Esophagus squamous epithelium (tissue), 5 donors: Measurements from ENCODE around the gene SFMBT2. TPM values are rescaled to one million over a fixed set of nuclear protein-coding genes. Genes with fewer than 3 reads are reported as not detected.

ENCODE experiments used
- DNase-seq: peaks from one replicate; lab custom pipeline; 2025; lab: John Stamatoyannopoulos, UW
- H3K27ac ChIP-seq, 4 donors: fragments of 200-600 bp; sonication (generic); one replicate each; pipeline ENCODE4 v1.5.1; 2016 to 2019; ENCODE audit warnings: mild to moderate bottlenecking in 1 of 4
- H3K27me3 ChIP-seq, 4 donors: fragments of 200-600 bp; sonication (generic); 1 replicate in 3 of 4; 2 replicates in 1 of 4; pipeline versions ENCODE4 v1.5.1 to v1.6.0; 2017 to 2021; ENCODE audit warnings: antibody characterized with exemption in 1 of 4
- H3K36me3 ChIP-seq, 3 donors: fragments of 200-600 bp; sonication (generic); one replicate each; pipeline ENCODE4 v1.5.1; 2016 to 2019
- H3K4me1 ChIP-seq, 3 donors: fragments of 200-600 bp; sonication (generic); one replicate each; pipeline ENCODE4 v1.5.1; 2017 to 2019
- H3K4me3 ChIP-seq, 4 donors: fragments of 200-600 bp; sonication (generic); 1 replicate in 3 of 4; 2 replicates in 1 of 4; pipeline ENCODE4 v1.5.1; 2016 to 2019; ENCODE audit warnings: mild to moderate bottlenecking in 2 of 4, moderate library complexity in 1 of 4
- H3K9me3 ChIP-seq, 3 donors: fragments of 200-600 bp; sonication (generic); one replicate each; pipeline ENCODE4 v1.5.1; 2016 to 2019
- CTCF ChIP-seq, 6 experiments: fragments of 450-650 bp in 4 of 6; fragments of 200-600 bp in 2 of 6; sonication (generic) in 2 of 6; IDR thresholded peaks; one replicate each; pipeline ENCODE4 v1.5.1; 2016 to 2019; ENCODE audit warnings: antibody characterized with exemption in 6 of 6, mild to moderate bottlenecking in 4 of 6, moderate library complexity in 4 of 6
- POLR2A ChIP-seq, 4 donors: fragments of 450-650 bp; IDR thresholded peaks; one replicate each; pipeline ENCODE4 v1.6.1; 2017; ENCODE audit warnings: antibody characterized with exemption in 4 of 4, mild to moderate bottlenecking in 4 of 4, moderate library complexity in 3 of 4
- WGBS, 2 donors: methylation state at CpG; one replicate each; pipeline ENCODE4 v1.1.5; 2018; 5-methylcytosine and 5-hydroxymethylcytosine counted together
- intact Hi-C: fragments of 100-400 bp; cut with DNase I; formaldehyde crosslinking; loops from one replicate; pipeline ENCODE4 v1.15.0; 2022
- total RNA-seq, 4 donors: library from RNA; depleted of rRNA; stranded (reverse); fragments of >200 nt; gene quantifications; one replicate each; pipeline ENCODE4 v1.1.0, GENCODE V29; 2016
- donor health status: DM: yes; HTN: yes; CAD: no.

SFMBT2 gene
- total RNA-seq, 4 donors from 2014 or later = 0.72 to 5.0 (median 1.4) TPM

DNA sequence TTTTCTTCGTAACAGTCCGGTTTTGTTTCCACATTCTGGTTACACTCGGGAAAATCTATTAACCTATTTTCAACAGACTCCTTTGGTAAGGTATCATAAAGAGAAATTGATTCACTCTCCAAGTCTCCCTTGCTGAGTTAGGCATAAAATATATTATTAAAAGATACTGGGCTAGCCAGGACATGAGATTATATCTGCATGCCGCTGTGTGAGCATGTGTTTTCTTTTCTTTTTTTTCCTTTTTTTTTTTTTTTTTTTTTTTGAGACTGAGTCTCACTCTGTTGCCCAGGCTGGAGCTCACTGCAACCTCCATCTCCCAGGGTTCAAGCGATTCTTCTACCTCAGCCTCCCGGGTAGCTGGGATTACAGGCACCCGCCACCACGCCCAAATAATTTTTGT lies 23.0 kb upstream of the SFMBT2 start:
- 37 to 55% methylated on average over 6 to 7 of the region's 8 CpGs for WGBS, 2 donors
- intact Hi-C loops = no loop called here
- Histone ChIP-seq H3K9me3 (no peaks in the 10 kb centered on the region), H3K4me1 (peaks cover 0 to 11% (median 0%) of the 10 kb centered on the region in 3 donors), H3K36me3 (no peaks in the 10 kb centered on the region), H3K4me3 (no peak overlapping the region), H3K27me3 (peaks cover 0 to 50% (median 0%) of the 10 kb centered on the region in 4 donors), H3K27ac (no peak overlapping the region)
- no peak for DNase-seq
- no peak for TF ChIP-seq POLR2A (IDR thresholded peaks at IDR 0.05)
- TF ChIP-seq CTCF (IDR thresholded peaks at IDR 0.05) = no peak

DNA sequence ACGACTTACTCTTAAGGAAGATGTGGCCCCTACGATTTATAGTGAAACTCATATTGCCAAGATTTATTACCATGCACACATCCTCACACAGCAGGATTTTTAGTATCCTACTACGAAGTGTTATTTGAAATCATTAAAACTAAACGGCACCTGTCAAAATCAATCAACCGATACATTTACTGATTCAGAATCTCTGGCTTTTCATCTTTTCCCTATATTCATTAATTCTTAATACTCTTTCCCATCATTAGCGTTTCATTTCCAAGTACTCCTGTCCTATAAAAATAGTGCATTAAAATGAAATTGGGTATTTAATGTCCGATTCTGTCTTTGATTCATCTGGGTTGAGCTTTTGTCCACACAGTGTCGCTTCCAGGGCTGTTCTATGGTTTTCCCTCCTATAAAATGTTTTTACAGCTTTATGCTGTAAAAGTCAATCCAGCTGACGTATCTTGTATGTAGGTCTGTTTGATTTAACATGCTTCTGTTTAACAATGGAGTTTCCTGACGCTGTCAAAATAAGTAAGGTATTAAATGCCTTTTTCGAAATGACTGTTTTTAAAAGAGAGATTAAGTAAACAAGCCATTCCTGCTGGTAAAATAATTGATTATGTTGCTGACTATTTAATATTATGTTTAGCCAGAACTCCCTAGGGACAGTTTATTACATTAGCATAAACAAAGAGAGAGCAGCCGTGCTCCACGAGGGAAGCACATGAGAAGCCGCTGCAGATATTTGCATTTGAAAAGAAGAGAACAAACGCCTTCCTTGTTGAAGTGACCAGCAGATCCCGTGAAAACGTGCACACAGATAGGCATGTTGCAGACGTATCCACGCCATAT lies 22.3 kb upstream of the SFMBT2 start:
- DNase-seq = no peak
- intact Hi-C loops = no loop called here
- peaks cover 0 to 44% (median 0%) of the 10 kb centered on the region in 4 donors for H3K27me3 ChIP-seq
- no peaks in the 10 kb centered on the region for H3K36me3 ChIP-seq
- TF ChIP-seq POLR2A (IDR thresholded peaks at IDR 0.05) = no peak
- H3K4me1 ChIP-seq = peaks cover 0 to 11% (median 0%) of the 10 kb centered on the region in 3 donors
- 31 to 32% methylated on average over 19 of the region's 19 CpGs for WGBS, 2 donors
- no peak overlapping the region for H3K4me3 ChIP-seq
- H3K27ac ChIP-seq = no peak overlapping the region
- no peaks in the 10 kb centered on the region for H3K9me3 ChIP-seq

DNA sequence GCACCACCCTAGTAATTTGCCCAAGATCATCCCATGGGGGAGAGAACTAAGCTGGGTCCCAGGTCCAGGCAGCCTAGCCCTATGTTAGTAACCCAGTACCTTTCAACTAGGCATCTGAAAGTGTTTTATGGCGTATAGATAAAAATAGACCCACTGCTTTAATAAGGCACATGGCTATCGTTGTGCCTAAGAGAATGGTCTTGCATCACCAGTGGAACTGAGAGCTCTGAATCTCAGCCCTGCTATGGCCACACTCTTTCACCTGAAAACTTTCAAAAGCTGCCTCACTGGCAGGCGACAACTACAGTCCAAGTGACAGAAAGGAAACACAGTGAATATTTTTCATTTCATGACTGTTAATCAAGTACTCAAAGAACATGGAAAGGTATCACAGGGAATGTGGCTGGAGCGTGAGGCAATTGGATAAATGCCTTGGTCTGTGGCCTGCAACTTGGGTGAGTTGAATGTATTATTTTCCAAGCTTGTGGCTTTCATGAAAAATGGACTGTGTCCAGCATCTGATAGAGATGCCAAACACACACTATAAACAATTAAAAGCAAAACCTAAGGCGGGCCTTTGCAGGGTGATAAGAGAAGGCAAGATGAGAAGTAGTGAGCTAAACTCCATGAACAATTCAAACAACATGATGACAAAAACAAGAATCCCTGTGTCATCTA lies 18.0 kb upstream of the SFMBT2 start:
- 74 to 83% methylated on average over 5 of the region's 5 CpGs for WGBS, 2 donors
- H3K4me3 ChIP-seq = no peak overlapping the region
- no peak for DNase-seq
- H3K27ac ChIP-seq = no peak overlapping the region
- H3K27me3 ChIP-seq = peaks cover 0 to 29% (median 0%) of the 10 kb centered on the region in 4 donors
- TF ChIP-seq CTCF (IDR thresholded peaks at IDR 0.05) = no peak
- TF ChIP-seq POLR2A (IDR thresholded peaks at IDR 0.05) = no peak
- no peaks in the 10 kb centered on the region for H3K9me3 ChIP-seq
- H3K4me1 ChIP-seq = peaks cover 0 to 10% (median 0%) of the 10 kb centered on the region in 3 donors
- H3K36me3 ChIP-seq = no peaks in the 10 kb centered on the region
- intact Hi-C loops = no loop called here

- Histone ChIP-seq H3K36me3 (no peaks in the 10 kb centered on the region), H3K27ac (no peak overlapping the region), H3K4me3 (no peak overlapping the region), H3K4me1 (no peaks in the 10 kb centered on the region), H3K9me3 (no peaks in the 10 kb centered on the region), H3K27me3 (peaks cover 0 to 30% (median 0%) of the 10 kb centered on the region in 4 donors)
- TF ChIP-seq CTCF (IDR thresholded peaks at IDR 0.05) = no peak
- no peak for TF ChIP-seq POLR2A (IDR thresholded peaks at IDR 0.05)
- intact Hi-C loops = no loop called here
- 55 to 70% methylated on average over 4 of the region's 4 CpGs for WGBS, 2 donors
- DNase-seq = no peak
Observed at GRCh38 chr10:7426349-7426748, 15.5 kb upstream of the SFMBT2 start.

- WGBS, 2 donors = 87 to 94% methylated on average over 5 of the region's 5 CpGs
- Histone ChIP-seq H3K27ac (no peak overlapping the region), H3K4me3 (no peak overlapping the region), H3K36me3 (no peaks in the 10 kb centered on the region), H3K9me3 (no peaks in the 10 kb centered on the region), H3K4me1 (no peaks in the 10 kb centered on the region), H3K27me3 (peaks cover 0 to 35% (median 0%) of the 10 kb centered on the region in 4 donors)
- DNase-seq = no peak
- intact Hi-C loops = no loop called here
- TF ChIP-seq CTCF (IDR thresholded peaks at IDR 0.05) = no peak
- TF ChIP-seq POLR2A (IDR thresholded peaks at IDR 0.05) = no peak
Observed at GRCh38 chr10:7425691-7426090, 14.9 kb upstream of the SFMBT2 start.
